GM12878 (cell line): Measurements from ENCODE around the gene NEFH. TPM values are rescaled to one million over a fixed set of nuclear protein-coding genes. Genes with fewer than 3 reads are reported as not detected.

Source experiments
- ATAC-seq: fragments of 200-7000 bp; cut with Tn5 transposase; 3 replicates; pipeline ENCODE4 v1.9.1; 2020; ENCODE audit warnings: mild to moderate bottlenecking, moderate library complexity
- BruUV-seq: library from RNA; stranded (reverse); fragments of 400-500 nt; replicated peaks from 2 replicates; lab custom pipeline; 2021; lab: Mats Ljungman, UMichigan
- CTCF ChIA-PET: fragments of 300-600 bp; sonication (Branson Sonifier 250); formaldehyde crosslinking; extraction: SDS; loops from one replicate; lab custom pipeline; 2021; ENCODE audit warnings: inconsistent platforms; lab: Yijun Ruan, JAX
- POLR2A ChIA-PET: fragments of 350-600 bp; formaldehyde crosslinking; extraction: SDS; loops from one replicate; lab custom pipeline; 2021; ENCODE audit warnings: inconsistent platforms; lab: Charles Lee
- RAD21 ChIA-PET: fragments of 300-600 bp; sonication (Branson Sonifier 250); formaldehyde crosslinking; loops from one replicate; lab custom pipeline; 2023; ENCODE audit warnings: antibody characterized with exemption; ENCODE audit not compliant: unreplicated experiment; lab: Charles Lee
- SMC1A ChIA-PET: fragments of 300-600 bp; sonication (Branson Sonifier 250); formaldehyde crosslinking; loops from one replicate; lab custom pipeline; 2023; ENCODE audit not compliant: unreplicated experiment, uncharacterized antibody; lab: Charles Lee
- DNase-seq: peaks from one replicate; pipeline ENCODE4 v3.0.0-alpha.2; 2011; ENCODE audit warnings: low read depth, low spot score
- FAIRE-seq: peaks from 3 replicates; lab custom pipeline; 2011; peaks lifted over from hg19 to GRCh38; lab: Jason Lieb, UNC
- H2AFZ ChIP-seq: 2 replicates; pipeline ENCODE4 v1.6.0; 2011; ENCODE audit warnings: low read depth, low read length, control low read depth; ENCODE audit not compliant: control insufficient read depth
- H3K27ac ChIP-seq: 2 replicates; pipeline ENCODE4 v1.5.1; 2011; ENCODE audit warnings: control low read depth; ENCODE audit not compliant: control insufficient read depth, insufficient read depth
- H3K27me3 ChIP-seq, 2 experiments: replicated peaks in 1 of 2; 2 replicates each; pipeline versions ENCODE4 v1.6.0 to v1.6.1; 2011; ENCODE audit warnings: low read length in 1 of 2; ENCODE audit not compliant: control insufficient read depth in 2 of 2, insufficient read depth in 2 of 2
- H3K36me3 ChIP-seq, 2 experiments: 2 replicates each; pipeline ENCODE4 v1.5.1; 2011; ENCODE audit warnings: low read length in 1 of 2; ENCODE audit not compliant: control insufficient read depth in 2 of 2, insufficient read depth in 2 of 2
- H3K4me1 ChIP-seq: 2 replicates; pipeline ENCODE4 v1.6.1; 2011; ENCODE audit warnings: mild to moderate bottlenecking, low read length, moderate library complexity, mixed read lengths; ENCODE audit not compliant: control insufficient read depth, insufficient read depth
- H3K4me2 ChIP-seq: 2 replicates; pipeline ENCODE4 v1.6.0; 2011; ENCODE audit warnings: control low read depth; ENCODE audit not compliant: control insufficient read depth, insufficient read depth
- H3K4me3 ChIP-seq: fragments of 200-600 bp; sonication (generic); 2 replicates; pipeline ENCODE4 v1.5.1; 2016
- H3K79me2 ChIP-seq: 2 replicates; pipeline ENCODE4 v1.6.0; 2011; ENCODE audit warnings: low read length; ENCODE audit not compliant: control insufficient read depth, insufficient read depth
- H3K9ac ChIP-seq: 2 replicates; pipeline ENCODE4 v1.8.0; 2011; ENCODE audit warnings: low read length, control low read depth, mixed read lengths; ENCODE audit not compliant: control insufficient read depth, insufficient read depth
- H3K9me3 ChIP-seq: replicated peaks from 3 replicates; pipeline ENCODE4 v1.5.1; 2011; ENCODE audit warnings: mild to moderate bottlenecking, low read length; ENCODE audit not compliant: control insufficient read depth, insufficient read depth
- H4K20me1 ChIP-seq: 2 replicates; pipeline ENCODE4 v1.6.0; 2011; ENCODE audit not compliant: control insufficient read depth, insufficient read depth
- ATF2 ChIP-seq: IDR thresholded peaks from 2 replicates; pipeline ENCODE4 v1.6.1; 2012; ENCODE audit warnings: low read length, inconsistent platforms
- CEBPZ ChIP-seq: fragments of 150-350 bp; IDR thresholded peaks from 2 replicates; pipeline ENCODE4 v1.6.1; 2016; ENCODE audit warnings: low read depth, low read length
- CHD1 ChIP-seq: IDR thresholded peaks from 2 replicates; pipeline ENCODE4 v1.6.1; 2012; ENCODE audit warnings: low read depth, low read length, improper control_type of control experiment
- JUND ChIP-seq: IDR thresholded peaks from 2 replicates; pipeline ENCODE4 v1.6.1; 2012; ENCODE audit warnings: low read depth, mild to moderate bottlenecking, low read length, improper control_type of control experiment, moderate library complexity
- MLLT1 ChIP-seq: fragments of 450-650 bp; IDR thresholded peaks from 2 replicates; pipeline ENCODE4 v1.6.1; 2016; ENCODE audit warnings: mild to moderate bottlenecking
- MTA2 ChIP-seq: fragments of 450-650 bp; IDR thresholded peaks from 2 replicates; pipeline ENCODE4 v1.6.1; 2016; ENCODE audit warnings: low read depth, mild to moderate bottlenecking, moderate library complexity
- PAX8 ChIP-seq: fragments of 450-650 bp; IDR thresholded peaks from 2 replicates; pipeline ENCODE4 v1.6.1; 2017; ENCODE audit warnings: mild to moderate bottlenecking, moderate library complexity
- PML ChIP-seq: IDR thresholded peaks from 2 replicates; pipeline ENCODE4 v1.6.1; 2012; ENCODE audit warnings: low read length, inconsistent platforms
- POLR2A ChIP-seq: IDR thresholded peaks from 2 replicates; pipeline ENCODE4 v1.6.1; 2011; ENCODE audit warnings: low read depth, mild to moderate bottlenecking, low read length
- RELB ChIP-seq: fragments of 450-650 bp; IDR thresholded peaks from 2 replicates; pipeline ENCODE4 v1.6.1; 2017; ENCODE audit warnings: low read depth, mild to moderate bottlenecking, moderate library complexity
- SP1 ChIP-seq: IDR thresholded peaks from one replicate; pipeline ENCODE4 v1.6.1; 2011; ENCODE audit warnings: low read depth, low read length
- STAT3 ChIP-seq: IDR thresholded peaks from 2 replicates; pipeline ENCODE4 v1.6.1; 2011; ENCODE audit warnings: low read depth, low read length, improper control_type of control experiment
- ZBTB4 ChIP-seq: fragments of 450-650 bp; formaldehyde crosslinking; IDR thresholded peaks from 2 replicates; pipeline ENCODE4 v1.4.0; 2022; ENCODE audit warnings: mild to moderate bottlenecking, moderate library complexity
- ZNF24 ChIP-seq: fragments of 450-650 bp; IDR thresholded peaks from 2 replicates; pipeline ENCODE4 v1.6.1; 2017; ENCODE audit warnings: antibody characterized with exemption, mild to moderate bottlenecking
- WGBS: methylation state at CpG from one replicate; pipeline ENCODE4 v1.1.6; 2016; ENCODE audit warnings: low lambda C conversion rate; ENCODE audit not compliant: insufficient replicate concordance, insufficient coverage; ENCODE audit errors: missing lambda C conversion rate; 5-methylcytosine and 5-hydroxymethylcytosine counted together
- in situ Hi-C: fragments of 300-500 bp; cut with MboI; formaldehyde crosslinking; loops from 9 replicates; pipeline ENCODE4 v1.14.3; 2018; ENCODE audit warnings: mixed read lengths
- intact Hi-C: fragments of 100-400 bp; cut with micrococcal nuclease; formaldehyde crosslinking; loops from one replicate; pipeline ENCODE4 v1.14.2; 2022; ENCODE audit not compliant: unreplicated experiment
- polyA plus RNA-seq, 11 experiments: library from polyadenylated mRNA; depleted of rRNA in 4 of 11; unstranded in 6 of 11; stranded (reverse) in 5 of 11; fragments of >200 nt; fragmentation: Nextera tagmentation in 4 of 11; fragmentation: Illumina TruSeq in 1 of 11; extraction: Ambion mirVana in 4 of 11; extraction: Trizol in 1 of 11; gene quantifications; 1 replicate in 1 of 11; 2 replicates in 10 of 11; pipeline versions ENCODE4 v1.2.1 to v1.2.3, GENCODE V29; 2011 to 2016; ENCODE audit warnings: inconsistent platforms in 2 of 11, missing spikeins in 2 of 11, low read depth in 1 of 11
- total RNA-seq, 4 experiments: library from RNA; depleted of rRNA in 3 of 4; stranded (reverse); fragments of >200 nt in 3 of 4; fragmentation: Illumina TruSeq in 1 of 4; extraction: Trizol in 1 of 4; gene quantifications; 2 replicates each; pipeline versions ENCODE4 v1.2.1 to v1.2.3, GENCODE V29; 2013 to 2021

NEFH gene
- total and polyA plus RNA-seq, 10 of the 15 experiments (the other 5 are each of a cell fraction or from before 2014, with no cell fraction given), result 0.02 to 0.25 (median 0.09) TPM

GRCh38 chr22:29536411-29536810, 56.4 kb downstream of the NEFH start:
- ChIA-PET CTCF (no interaction called here), POLR2A (interaction anchor here (0.5 kb wide), 1 partner anchor 89 kb away, joined by 10 read pairs; no protein-coding TSS in a partner anchor), RAD21 (no interaction called here), SMC1A (interaction anchor here (0.9 to 1.3 kb wide), 2 partner anchors 9 to 12 kb away, joined by 3 read pairs; no protein-coding TSS in a partner anchor)
- in situ Hi-C loops (no loop called here), intact Hi-C loops (no loop called here)
- Histone ChIP-seq H3K4me3 (no peak overlapping the region), H3K4me1 (no peaks in the 10 kb centered on the region), H3K4me2 (no peak overlapping the region), H3K9me3 (no peaks in the 10 kb centered on the region), H4K20me1 (no peaks in the 10 kb centered on the region), H2AFZ (no peak overlapping the region), H3K79me2 (no peaks in the 10 kb centered on the region), H3K27me3 (no peaks in the 10 kb centered on the region), H3K9ac (no peak overlapping the region), H3K27ac (no peak overlapping the region), H3K36me3 (peaks cover 11 to 29% of the 10 kb centered on the region in 2 experiments)
- FAIRE-seq, result no peak
- no peak for ATAC-seq
- DNase-seq, result no peak
- no TSS peak for BruUV-seq
- WGBS, result 98% methylated on average over 3 of the region's 3 CpGs
- TF ChIP-seq ZBTB4 (CRISPR knock-in tag) (no peak), SP1 (no peak), CEBPZ (no peak), RELB (no peak), PML (no peak), MLLT1 (no peak), JUND (no peak), POLR2A (no peak), PAX8 (no peak), STAT3 (no peak), ZNF24 (no peak), CHD1 (no peak), ATF2 (no peak), MTA2 (no peak)
